GM18511 (cell line): ENCODE results near the gene SEC61B.
"Not testable (repeated sequence)": the region's sequence is repeated elsewhere in the genome, so short reads cannot be mapped to it uniquely, and the experiment has no call there.

Source experiments
- ATAC-seq: cut with Tn5 transposase; IDR thresholded peaks from one replicate; pipeline ENCODE4 v1.9.1; 2021; ENCODE audit warnings: mild to moderate bottlenecking, moderate library complexity; ENCODE audit not compliant: unreplicated experiment

Gene SEC61B

GRCh38 chr9:99190597-99191283, 31.3 kb upstream of the SEC61B start:
- ATAC-seq = no peak

- no peak for ATAC-seq
These were observed 29.2 kb upstream of the SEC61B start for GRCh38 chr9:99192786-99193465.

DNA sequence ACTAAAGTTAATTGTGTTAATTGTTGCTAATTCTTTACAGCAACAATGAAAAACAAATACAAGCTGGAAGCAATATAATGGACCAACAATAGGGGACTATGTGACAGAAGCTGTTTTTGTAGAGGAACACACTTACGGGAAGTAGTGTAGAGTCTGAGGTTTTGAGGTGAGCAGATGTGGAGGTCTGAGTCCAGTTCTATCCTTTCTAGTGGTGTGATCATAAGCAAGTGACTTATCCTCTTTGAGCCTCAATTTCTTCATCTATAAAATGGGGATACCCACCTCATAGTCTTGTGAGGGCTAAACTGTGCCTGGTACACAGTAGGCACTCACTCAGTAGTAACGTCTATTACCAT, 28.6 kb upstream of the SEC61B start:
- no peak for ATAC-seq

GRCh38 chr9:99196484-99196883, 25.6 kb upstream of the SEC61B start:
- ATAC-seq = not testable (repeated sequence)

- ATAC-seq = no peak
These were observed 24.9 kb upstream of the SEC61B start for GRCh38 chr9:99197124-99197630.

DNA sequence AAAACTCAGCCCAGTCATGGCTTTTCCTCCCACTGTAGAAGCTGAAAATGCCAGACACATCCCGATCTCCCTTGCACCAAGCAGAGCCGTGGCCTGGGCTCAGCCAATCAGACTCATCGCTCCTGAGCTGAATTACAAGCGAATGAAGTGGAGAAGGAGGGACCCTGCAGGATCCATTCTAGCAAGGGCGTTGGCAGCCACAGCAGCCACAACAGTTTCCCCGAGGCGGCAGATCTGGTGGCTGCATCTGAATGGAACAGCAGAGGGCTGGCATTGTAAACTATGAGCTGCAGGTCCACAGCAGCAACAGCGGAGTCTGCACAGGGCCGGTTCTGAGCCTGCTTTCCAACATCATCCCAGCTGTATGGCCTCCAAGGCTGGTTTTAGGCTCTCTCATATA, 24.1 kb upstream of the SEC61B start:
- ATAC-seq = no peak

GRCh38 chr9:99199938-99200539, 22.0 kb upstream of the SEC61B start:
- no peak for ATAC-seq

DNA sequence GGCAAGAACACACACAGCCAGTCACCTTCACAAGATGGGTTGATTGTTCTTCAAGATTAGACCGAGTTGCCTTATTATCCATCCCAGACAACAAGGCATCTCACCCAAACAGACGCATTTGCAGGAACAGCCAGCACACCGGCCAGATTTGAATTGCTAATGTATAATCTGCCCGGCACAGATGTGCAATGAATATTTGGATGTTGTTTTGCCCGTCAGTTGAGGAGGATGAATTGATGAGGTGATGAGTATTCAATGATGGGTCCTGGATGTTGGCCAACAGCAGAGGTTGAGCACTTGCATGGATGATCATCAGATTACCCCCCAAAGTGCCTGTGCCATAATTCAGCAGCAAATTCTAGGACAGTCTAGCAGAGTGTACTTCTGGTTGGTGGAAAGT, 20.5 kb upstream of the SEC61B start:
- no peak for ATAC-seq

DNA sequence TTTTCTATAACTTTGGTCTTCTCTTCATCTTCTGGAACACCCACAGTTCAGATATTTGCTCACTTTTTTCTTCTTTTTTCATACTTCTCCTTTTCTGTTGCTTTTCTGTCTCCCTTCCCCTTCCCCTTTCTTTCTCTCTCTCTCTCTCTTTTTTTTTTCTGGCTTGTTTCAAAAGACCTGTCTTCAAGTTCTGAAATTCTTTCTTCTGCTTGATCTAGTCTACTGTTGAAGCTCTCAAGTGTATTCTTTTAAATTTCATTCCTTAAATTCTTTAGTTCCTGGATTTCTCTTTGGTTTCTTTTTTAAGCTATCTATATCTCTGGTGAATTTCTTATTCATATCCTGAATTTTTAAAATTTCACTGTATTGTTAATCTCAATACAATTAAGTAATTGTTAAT, 11.5 kb upstream of the SEC61B start:
- no peak for ATAC-seq

DNA sequence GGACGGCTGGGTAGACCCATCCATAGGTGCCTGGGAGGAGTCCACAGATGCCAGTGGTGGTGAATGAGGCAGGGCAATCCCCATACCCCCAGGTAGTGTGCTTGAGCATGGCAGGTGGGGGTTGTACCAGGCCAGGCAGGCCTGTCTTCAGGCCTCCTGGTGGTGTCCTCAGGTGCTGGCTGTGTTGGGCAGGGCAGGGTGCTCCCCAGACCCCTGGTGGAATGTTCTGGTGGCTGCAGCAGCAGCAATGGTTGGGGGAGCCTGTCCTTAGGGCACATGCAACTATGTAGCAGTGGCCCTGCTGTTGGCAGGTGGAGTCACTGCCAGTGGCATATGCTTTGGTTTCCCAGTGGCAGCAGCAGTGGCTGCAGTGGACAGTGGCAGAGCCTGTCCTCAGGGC, 10.3 kb upstream of the SEC61B start:
- ATAC-seq = no peak

- no peak for ATAC-seq
These were observed 8.9 kb upstream of the SEC61B start for GRCh38 chr9:99213197-99213596.

- ATAC-seq = no peak
These were observed 6.0 kb upstream of the SEC61B start for GRCh38 chr9:99216073-99216472.

- ATAC-seq = no peak
These were observed 2.1 kb upstream of the SEC61B start for GRCh38 chr9:99220011-99220410.

- ATAC-seq = no peak
These were observed 839 bp upstream of the SEC61B start for GRCh38 chr9:99221266-99221620.

DNA sequence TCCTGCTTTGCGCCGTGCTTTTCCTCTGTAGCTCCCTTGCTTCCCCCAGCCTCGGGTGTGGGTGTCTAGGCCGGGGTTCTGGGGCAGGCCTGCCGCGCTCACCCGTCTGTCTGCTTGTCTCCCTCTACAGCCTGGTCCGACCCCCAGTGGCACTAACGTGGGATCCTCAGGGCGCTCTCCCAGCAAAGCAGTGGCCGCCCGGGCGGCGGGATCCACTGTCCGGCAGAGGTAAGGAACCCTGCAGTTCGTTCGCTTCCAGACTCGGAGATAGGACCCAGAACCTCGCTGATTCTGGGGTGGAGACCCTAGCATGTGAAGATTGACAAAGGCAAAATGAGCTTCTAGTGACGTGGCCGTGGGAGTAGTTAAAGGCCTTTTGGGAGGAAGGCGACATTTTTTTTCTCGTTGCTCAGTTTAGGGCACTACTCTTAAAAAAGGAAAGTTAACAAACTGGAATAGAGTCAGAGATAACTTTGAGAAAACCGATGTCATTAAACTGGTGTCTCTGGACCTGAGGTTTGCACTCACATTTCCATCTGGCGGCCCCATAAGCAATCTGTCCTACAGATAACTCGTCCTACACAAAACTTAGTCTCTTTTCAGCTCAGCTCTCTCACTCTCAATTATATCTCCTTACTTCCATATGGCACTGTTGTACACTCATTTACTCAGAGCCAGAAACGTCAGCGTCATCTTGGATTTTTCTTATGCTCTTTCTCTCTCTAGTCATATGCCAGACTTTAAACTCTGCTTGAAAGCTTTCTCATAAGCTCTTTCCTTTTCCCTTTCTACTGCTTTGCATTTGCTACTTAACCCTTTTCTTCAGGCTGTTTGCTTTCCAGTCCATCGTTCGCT, 561 bp downstream of the SEC61B start:
- ATAC-seq = peak; percentile 36

- ATAC-seq = no peak
These were observed 2.4 kb downstream of the SEC61B start for GRCh38 chr9:99224445-99224844.

- ATAC-seq = no peak
These were observed 4.0 kb downstream of the SEC61B start for GRCh38 chr9:99226054-99226453.

GRCh38 chr9:99230206-99230605, 8.1 kb downstream of the SEC61B start:
- ATAC-seq = no peak

GRCh38 chr9:99231711-99232110, 9.6 kb downstream of the SEC61B start:
- no peak for ATAC-seq

DNA sequence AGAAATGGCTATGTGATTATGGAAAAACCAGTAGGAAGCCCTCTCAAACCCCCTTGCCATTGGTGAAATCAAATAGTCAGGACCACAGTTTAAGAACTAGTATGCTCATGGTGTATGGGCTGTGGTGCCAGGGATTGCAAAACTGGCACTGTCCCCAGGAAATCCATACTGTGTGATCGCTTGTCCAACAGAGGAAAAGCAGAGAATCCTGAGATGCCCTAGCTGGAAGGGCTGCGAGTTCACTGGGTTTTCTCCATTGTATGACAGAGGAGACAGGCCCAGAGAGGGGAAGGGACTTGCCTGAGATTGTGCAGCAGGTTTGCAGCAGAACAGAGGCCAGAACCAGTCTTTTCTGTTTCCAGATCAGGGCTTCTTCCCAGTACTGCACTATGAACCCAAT, 12.5 kb downstream of the SEC61B start:
- ATAC-seq = no peak

- ATAC-seq = no peak
These were observed 13.0 kb downstream of the SEC61B start for GRCh38 chr9:99235069-99235468.
